NB4 (cell line): ENCODE results near the gene AP2A2.

ENCODE experiments used
- CTCF ChIP-seq: IDR thresholded peaks from one replicate; pipeline ENCODE4 v1.5.1; 2012; ENCODE audit warnings: low read depth, low read length
- MAX ChIP-seq: IDR thresholded peaks from 2 replicates; pipeline ENCODE4 v1.6.1; 2011; ENCODE audit warnings: low read depth, low read length
- POLR2A ChIP-seq: IDR thresholded peaks from 2 replicates; pipeline ENCODE4 v1.6.1; 2011; ENCODE audit warnings: mild to moderate bottlenecking; ENCODE audit not compliant: insufficient read length; ENCODE audit errors: extremely low read depth

DNA sequence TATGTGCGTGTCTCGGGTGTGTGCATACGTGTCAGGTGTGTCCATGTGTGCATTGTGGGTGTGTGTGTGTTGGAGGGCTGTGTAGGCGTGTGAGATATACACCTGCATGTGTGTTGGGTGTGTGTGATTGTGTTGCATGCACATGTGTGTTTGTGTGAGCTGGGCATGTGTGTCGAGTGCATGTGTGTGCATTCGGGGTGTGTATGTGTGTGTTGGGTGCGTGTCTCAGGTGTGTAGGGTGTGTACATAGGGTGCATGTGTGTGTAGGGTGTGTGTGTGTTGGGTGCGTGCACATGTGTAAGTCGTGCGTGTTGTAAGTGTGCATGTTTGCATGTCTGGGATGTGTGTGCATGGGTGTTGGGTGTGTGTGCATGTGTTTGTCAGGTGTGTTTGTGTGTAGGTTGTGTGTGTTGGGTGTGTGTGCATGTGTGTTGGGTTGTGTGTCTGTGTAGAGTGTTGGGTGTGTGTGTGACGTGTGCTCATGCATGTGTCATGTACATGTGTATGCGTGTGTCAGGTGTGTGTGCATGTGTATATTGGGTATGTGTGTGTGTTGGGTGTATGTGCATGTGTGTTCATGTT, 106.7 kb downstream of the AP2A2 start:
- TF ChIP-seq POLR2A = no peak
- no peak for TF ChIP-seq CTCF
- TF ChIP-seq MAX = no peak
